H9 (cell line): Measurements from ENCODE around the gene AGTRAP. TPM values are rescaled to one million over a fixed set of nuclear protein-coding genes. Genes with fewer than 3 reads are reported as not detected.

Source experiments
- DNase-seq: peaks from one replicate; pipeline ENCODE4 v3.0.0-alpha.2; 2017
- H2AFZ ChIP-seq: one replicate; pipeline ENCODE4 v1.6.1; 2013; ENCODE audit warnings: mild to moderate bottlenecking, low read length, control low read depth, moderate library complexity
- H2AK5ac ChIP-seq: 2 replicates; pipeline ENCODE4 v1.6.1; 2013; ENCODE audit warnings: low read length, control low read depth, mixed read lengths; ENCODE audit not compliant: insufficient read length
- H2BK120ac ChIP-seq: one replicate; pipeline ENCODE4 v1.6.1; 2013; ENCODE audit warnings: low read depth, mild to moderate bottlenecking, low read length, control low read depth, inconsistent platforms; ENCODE audit not compliant: poor library complexity, severe bottlenecking
- H2BK12ac ChIP-seq: 2 replicates; pipeline ENCODE4 v1.6.1; 2013; ENCODE audit warnings: low read length, control low read depth, mixed read lengths, low read depth; ENCODE audit not compliant: insufficient read length
- H2BK15ac ChIP-seq: 2 replicates; pipeline ENCODE4 v1.6.1; 2013; ENCODE audit warnings: low read depth, low read length, control low read depth
- H2BK20ac ChIP-seq: one replicate; pipeline ENCODE4 v1.6.1; 2013; ENCODE audit warnings: low read depth, mild to moderate bottlenecking, low read length, control low read depth, inconsistent platforms; ENCODE audit not compliant: poor library complexity, severe bottlenecking
- H2BK5ac ChIP-seq: 2 replicates; pipeline ENCODE4 v1.6.1; 2013; ENCODE audit warnings: low read length, control low read depth, mixed read lengths; ENCODE audit not compliant: insufficient read length
- H3K14ac ChIP-seq: 2 replicates; pipeline ENCODE4 v1.6.1; 2013; ENCODE audit warnings: low read length, control low read depth; ENCODE audit not compliant: insufficient read depth
- H3K18ac ChIP-seq: 2 replicates; pipeline ENCODE4 v1.6.1; 2013; ENCODE audit warnings: low read depth, mild to moderate bottlenecking, mixed read lengths, low read length, control low read depth; ENCODE audit not compliant: insufficient read length
- H3K23ac ChIP-seq: 2 replicates; pipeline ENCODE4 v1.6.1; 2013; ENCODE audit warnings: low read length, control low read depth, mixed read lengths, low read depth; ENCODE audit not compliant: insufficient read length
- H3K23me2 ChIP-seq: 2 replicates; pipeline ENCODE4 v1.6.1; 2013; ENCODE audit warnings: low read depth, mild to moderate bottlenecking, mixed read lengths, low read length, control low read depth; ENCODE audit not compliant: insufficient read length, poor library complexity, severe bottlenecking
- H3K27ac ChIP-seq: 2 replicates; pipeline ENCODE4 v1.5.1; 2013; ENCODE audit warnings: low read length, control low read depth, mixed read lengths, low read depth; ENCODE audit not compliant: insufficient read length
- H3K27me3 ChIP-seq: 2 replicates; pipeline ENCODE4 v1.6.1; 2013; ENCODE audit warnings: low read length, control low read depth, inconsistent platforms; ENCODE audit not compliant: insufficient read depth
- H3K4ac ChIP-seq: 2 replicates; pipeline ENCODE4 v1.6.1; 2013; ENCODE audit warnings: low read depth, mild to moderate bottlenecking, control low read depth, inconsistent platforms, low read length, moderate library complexity
- H3K4me1 ChIP-seq: 2 replicates; pipeline ENCODE4 v1.6.1; 2013; ENCODE audit warnings: low read length, control low read depth, inconsistent platforms; ENCODE audit not compliant: insufficient read depth
- H3K4me2 ChIP-seq: 2 replicates; pipeline ENCODE4 v1.6.1; 2013; ENCODE audit warnings: low read length, control low read depth, mixed read lengths; ENCODE audit not compliant: insufficient read length, insufficient read depth
- H3K56ac ChIP-seq: 2 replicates; pipeline ENCODE4 v1.6.1; 2013; ENCODE audit warnings: low read depth, mild to moderate bottlenecking, mixed read lengths, low read length, control low read depth; ENCODE audit not compliant: insufficient read length
- H3K79me1 ChIP-seq: 2 replicates; pipeline ENCODE4 v1.6.1; 2013; ENCODE audit warnings: low read depth, mild to moderate bottlenecking, moderate library complexity, low read length, control low read depth, inconsistent platforms; ENCODE audit not compliant: insufficient read depth, poor library complexity, severe bottlenecking
- H3K79me2 ChIP-seq: 2 replicates; pipeline ENCODE4 v1.6.1; 2013; ENCODE audit warnings: low read length, control low read depth, inconsistent platforms; ENCODE audit not compliant: insufficient read depth
- H3K9ac ChIP-seq: 2 replicates; pipeline ENCODE4 v1.6.1; 2013; ENCODE audit warnings: low read length, control low read depth, mixed read lengths; ENCODE audit not compliant: insufficient read length; ENCODE audit errors: extremely low read depth
- H3K9me3 ChIP-seq: one replicate; pipeline ENCODE4 v1.6.1; 2013; ENCODE audit warnings: low read depth, low read length, inconsistent platforms; ENCODE audit not compliant: control insufficient read depth
- H3T11ph ChIP-seq: one replicate; pipeline ENCODE4 v1.6.1; 2013; ENCODE audit warnings: mild to moderate bottlenecking, low read length, control low read depth, inconsistent platforms
- H4K20me1 ChIP-seq: one replicate; pipeline ENCODE4 v1.6.1; 2013; ENCODE audit not compliant: control insufficient read depth, insufficient read length, insufficient read depth
- H4K5ac ChIP-seq: 2 replicates; pipeline ENCODE4 v1.6.1; 2013; ENCODE audit warnings: low read depth, mild to moderate bottlenecking, mixed read lengths, low read length, control low read depth; ENCODE audit not compliant: insufficient read length
- H4K8ac ChIP-seq: replicated peaks from 2 replicates; pipeline ENCODE4 v1.6.1; 2013; ENCODE audit warnings: low read length, control low read depth, mixed read lengths, low read depth; ENCODE audit not compliant: insufficient read length
- H4K91ac ChIP-seq: 2 replicates; pipeline ENCODE4 v1.6.1; 2013; ENCODE audit warnings: low read depth, mild to moderate bottlenecking, moderate library complexity, mixed read lengths, low read length, control low read depth; ENCODE audit not compliant: insufficient read length
- H3K27ac Mint-ChIP-seq, 3 experiments: 2 replicates in 2 of 3; 3 replicates in 1 of 3; pipeline ENCODE4 v1.8.0; 2020 to 2021; ENCODE audit warnings: mixed read lengths in 3 of 3, mild to moderate bottlenecking in 1 of 3, moderate library complexity in 1 of 3
- H3K27me3 Mint-ChIP-seq: 2 replicates; pipeline ENCODE4 v1.8.0; 2021; ENCODE audit warnings: low read depth, mild to moderate bottlenecking, moderate library complexity, mixed read lengths
- H3K36me3 Mint-ChIP-seq, 3 experiments: 2 replicates in 2 of 3; 3 replicates in 1 of 3; pipeline ENCODE4 v1.8.0; 2020 to 2021; ENCODE audit warnings: low read depth in 3 of 3, mixed read lengths in 3 of 3; ENCODE audit not compliant: insufficient read depth in 1 of 3
- H3K4me1 Mint-ChIP-seq, 2 experiments: 2 replicates each; pipeline ENCODE4 v1.8.0; 2020; ENCODE audit warnings: mixed read lengths in 2 of 2
- H3K4me3 Mint-ChIP-seq, 2 experiments: 2 replicates in 1 of 2; 3 replicates in 1 of 2; pipeline ENCODE4 v1.8.0; 2020 to 2021; ENCODE audit warnings: mild to moderate bottlenecking in 2 of 2, mixed read lengths in 2 of 2, moderate library complexity in 1 of 2
- H3K9me3 Mint-ChIP-seq, 2 experiments: 2 replicates in 1 of 2; 3 replicates in 1 of 2; pipeline ENCODE4 v1.8.0; 2020; ENCODE audit warnings: mild to moderate bottlenecking in 2 of 2, mixed read lengths in 2 of 2, moderate library complexity in 1 of 2
- WGBS: extraction: QIAGEN DNeasy Blood & Tissue Kit; methylation state at CpG from one replicate; pipeline ENCODE4 v1.1.7; 2013; ENCODE audit warnings: missing lambda C conversion rate, low lambda C conversion rate, mixed read lengths; ENCODE audit not compliant: insufficient read length; ENCODE audit errors: extremely low coverage; 5-methylcytosine and 5-hydroxymethylcytosine counted together
- total RNA-seq: library from RNA; stranded (reverse); gene quantifications from 2 replicates; pipeline ENCODE4 v1.2.1, GENCODE V29; 2021
- TF ChIP-seq, protein P1 (sequence below): fragments of 200-600 bp; sonication (generic); conservative IDR thresholded peaks from 3 replicates; pipeline ENCODE4 v1.8.0; 2021; ENCODE audit warnings: antibody characterized with exemption, mild to moderate bottlenecking

Gene AGTRAP
- total RNA-seq, 1 experiment from 2014 or later: 60.9 TPM

DNA sequence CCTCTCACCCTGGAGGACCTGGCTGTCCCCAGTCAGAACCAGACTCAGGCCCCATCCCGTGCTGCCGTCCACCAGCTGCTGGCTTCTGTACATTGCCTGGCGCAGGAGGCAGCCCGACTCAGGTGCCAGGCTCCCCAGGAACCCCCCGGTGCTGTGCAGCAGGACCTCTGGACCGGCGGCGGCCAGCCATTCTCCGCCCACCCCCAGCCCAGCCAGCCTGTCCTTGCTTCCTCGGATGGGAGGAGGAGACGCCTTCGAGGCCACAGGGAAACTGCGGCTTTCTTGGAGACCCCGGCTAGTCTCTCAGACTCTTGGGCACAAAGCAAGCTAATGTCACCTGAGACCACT is 30.5 kb downstream of the AGTRAP start:
- Histone ChIP-seq H3K79me2 (no peaks in the 10 kb centered on the region), H2BK12ac (no peak overlapping the region), H2AFZ (no peak overlapping the region), H4K91ac (no peak overlapping the region), H3K56ac (no peak overlapping the region), H3K27ac (no peak overlapping the region), H3K9ac (no peak overlapping the region), H3T11ph (no peak overlapping the region), H3K23ac (no peak overlapping the region), H2AK5ac (no peak overlapping the region), H3K18ac (no peak overlapping the region), H2BK120ac (no peak overlapping the region), H3K14ac (no peak overlapping the region), H3K4me2 (no peak overlapping the region), H3K27me3 (peaks cover 7% of the 10 kb centered on the region; the same call in 1 of the 2 replicates), H2BK5ac (no peak overlapping the region), H4K20me1 (no peaks in the 10 kb centered on the region), H3K23me2 (no peaks in the 10 kb centered on the region), H3K9me3 (no peaks in the 10 kb centered on the region), H3K79me1 (no peaks in the 10 kb centered on the region), H2BK20ac (no peak overlapping the region), H3K4ac (no peak overlapping the region), H2BK15ac (no peak overlapping the region), H4K8ac (no peak overlapping the region), H3K4me1 (no peaks in the 10 kb centered on the region), H4K5ac (no peak overlapping the region)
- no peak for DNase-seq
- TF ChIP-seq, protein P1, sequence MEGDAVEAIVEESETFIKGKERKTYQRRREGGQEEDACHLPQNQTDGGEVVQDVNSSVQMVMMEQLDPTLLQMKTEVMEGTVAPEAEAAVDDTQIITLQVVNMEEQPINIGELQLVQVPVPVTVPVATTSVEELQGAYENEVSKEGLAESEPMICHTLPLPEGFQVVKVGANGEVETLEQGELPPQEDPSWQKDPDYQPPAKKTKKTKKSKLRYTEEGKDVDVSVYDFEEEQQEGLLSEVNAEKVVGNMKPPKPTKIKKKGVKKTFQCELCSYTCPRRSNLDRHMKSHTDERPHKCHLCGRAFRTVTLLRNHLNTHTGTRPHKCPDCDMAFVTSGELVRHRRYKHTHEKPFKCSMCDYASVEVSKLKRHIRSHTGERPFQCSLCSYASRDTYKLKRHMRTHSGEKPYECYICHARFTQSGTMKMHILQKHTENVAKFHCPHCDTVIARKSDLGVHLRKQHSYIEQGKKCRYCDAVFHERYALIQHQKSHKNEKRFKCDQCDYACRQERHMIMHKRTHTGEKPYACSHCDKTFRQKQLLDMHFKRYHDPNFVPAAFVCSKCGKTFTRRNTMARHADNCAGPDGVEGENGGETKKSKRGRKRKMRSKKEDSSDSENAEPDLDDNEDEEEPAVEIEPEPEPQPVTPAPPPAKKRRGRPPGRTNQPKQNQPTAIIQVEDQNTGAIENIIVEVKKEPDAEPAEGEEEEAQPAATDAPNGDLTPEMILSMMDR: no peak
- peaks cover 52% of the 10 kb centered on the region for H3K27me3 Mint-ChIP-seq
- H3K9me3 Mint-ChIP-seq: peaks cover 0 to 3% of the 10 kb centered on the region in 2 experiments; a peak in 2 of 5 replicates
- H3K36me3 Mint-ChIP-seq: no peaks in the 10 kb centered on the region
- peaks cover 10 to 18% of the 10 kb centered on the region in 2 experiments for H3K4me1 Mint-ChIP-seq
- no CpG with 5 or more reads among the region's 14 CpGs for WGBS
- H3K27ac Mint-ChIP-seq: no peak overlapping the region
- no peak overlapping the region for H3K4me3 Mint-ChIP-seq
